LHCN-M2 (cell line): ENCODE data around the gene CCDC68. TPM values are rescaled to one million over a fixed set of nuclear protein-coding genes. Genes with fewer than 3 reads are reported as not detected.
"Not testable (repeated sequence)": the region's sequence is repeated elsewhere in the genome, so short reads cannot be mapped to it uniquely, and the experiment has no call there.

Experiments used
- DNase-seq: peaks from one replicate; pipeline ENCODE4 v3.0.0-alpha.2; 2012; ENCODE audit warnings: low read depth
- total RNA-seq: library from RNA; depleted of rRNA; stranded (reverse); fragments of >200 nt; gene quantifications from 2 replicates; pipeline ENCODE4 v1.2.3, GENCODE V29; 2014; rRNA removed

CCDC68 gene
- total RNA-seq, 1 experiment from 2014 or later, result 0.34 TPM

- no peak for DNase-seq
These were observed 82.2 kb downstream of the CCDC68 start for GRCh38 chr18:54877076-54877475.

- DNase-seq, result no peak
These were observed 84.2 kb downstream of the CCDC68 start for GRCh38 chr18:54875063-54875462.

DNA sequence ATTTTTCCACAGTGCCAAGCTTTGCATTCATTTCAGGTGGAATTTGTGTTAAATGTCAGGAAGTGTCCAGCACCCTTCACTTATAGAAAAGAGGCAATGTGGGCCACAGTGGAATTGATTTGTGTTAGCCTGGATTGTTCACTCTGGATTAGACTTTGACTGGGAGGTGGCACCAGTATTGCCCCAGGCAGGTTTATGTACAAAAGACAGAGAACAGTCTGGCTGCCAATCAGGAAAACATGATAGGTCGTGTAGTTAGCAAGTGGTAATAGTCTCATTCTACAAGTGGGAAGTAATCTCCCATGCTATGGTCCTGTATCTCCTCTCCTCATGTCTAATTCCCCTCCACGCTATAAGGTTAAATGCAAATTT is 85.4 kb downstream of the CCDC68 start:
- no peak for DNase-seq

- DNase-seq, result no peak
These were observed 86.6 kb downstream of the CCDC68 start for GRCh38 chr18:54872681-54873080.

DNA sequence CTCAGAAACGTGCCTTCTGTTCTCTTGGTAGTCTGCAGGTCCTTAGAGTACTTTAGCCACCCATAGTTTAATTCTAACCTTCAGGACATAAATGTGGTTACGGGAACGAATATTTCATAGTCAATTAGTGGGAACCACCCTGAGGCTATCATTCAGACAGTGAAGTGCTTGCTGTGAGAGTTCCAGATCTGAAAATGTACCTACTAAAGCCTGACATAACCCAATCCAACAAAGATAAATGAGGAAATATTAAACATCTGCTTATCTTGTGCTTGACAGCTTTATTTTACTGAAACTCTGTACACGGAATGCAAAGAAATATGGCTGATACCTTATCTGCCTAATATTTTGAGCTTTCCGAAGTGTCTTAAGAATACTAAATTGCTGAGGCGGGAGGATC is 88.0 kb downstream of the CCDC68 start:
- no peak for DNase-seq

GRCh38 chr18:54867131-54867530 is 92.1 kb downstream of the CCDC68 start:
- no peak for DNase-seq

DNA sequence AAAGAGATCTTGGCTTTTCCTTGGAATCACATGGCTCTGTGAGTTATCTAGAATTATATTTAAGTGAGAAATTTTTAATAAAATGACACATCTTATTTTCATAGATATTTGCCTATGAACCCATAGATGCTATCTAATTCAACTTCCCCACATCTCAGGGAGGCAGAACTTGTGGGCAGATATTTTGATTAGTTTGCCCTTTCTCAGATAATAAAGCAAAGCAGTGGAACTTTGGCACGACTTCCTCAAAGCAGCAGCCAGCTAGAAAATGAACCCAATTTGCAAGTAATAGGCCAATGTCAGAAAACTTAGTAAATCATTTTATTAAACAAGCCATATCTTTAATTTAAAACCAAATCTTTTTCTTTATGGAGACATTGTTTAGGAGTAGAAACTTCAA is 98.3 kb downstream of the CCDC68 start:
- no peak for DNase-seq

GRCh38 chr18:54859667-54860421 is 99.4 kb downstream of the CCDC68 start:
- DNase-seq, result no peak

GRCh38 chr18:54857499-54857898 is 101.8 kb downstream of the CCDC68 start:
- no peak for DNase-seq

- no peak for DNase-seq
These were observed 103.1 kb downstream of the CCDC68 start for GRCh38 chr18:54856105-54856646.

GRCh38 chr18:54855050-54855449 is 104.2 kb downstream of the CCDC68 start:
- DNase-seq, result not testable (repeated sequence)

GRCh38 chr18:54852780-54853675 is 106.2 kb downstream of the CCDC68 start:
- peak; percentile 16 for DNase-seq

Other genes with a start within 250 kb of the CCDC68 start
- 30.9 and 41.2 TPM in 2 replicates for gene RAB27B, start 131.0 kb downstream of the CCDC68 start, total RNA-seq